Adrenal gland (tissue), 19 donors: ENCODE data around the gene EZH1. TPM values are rescaled to one million over a fixed set of nuclear protein-coding genes. Genes with fewer than 3 reads are reported as not detected.

Source experiments
- DNase-seq, 7 donors: peaks; one replicate each; pipeline ENCODE4 v3.0.0-alpha.2; 2019 to 2020
- H3K27ac ChIP-seq, 5 donors: fragments of 200-600 bp; sonication (generic) in 4 of 5; 1 replicate in 3 of 5; 2 replicates in 2 of 5; pipeline versions ENCODE4 v1.5.1 to v1.8.0; 2016 to 2020; ENCODE audit warnings: mild to moderate bottlenecking in 1 of 5
- H3K27me3 ChIP-seq: fragments of 200-600 bp; 2 replicates; pipeline ENCODE4 v1.8.0; 2021
- H3K36me3 ChIP-seq, 2 donors: fragments of 200-600 bp; replicated peaks in 1 of 2; 1 replicate in 1 of 2; 2 replicates in 1 of 2; pipeline versions ENCODE4 v1.5.1 to v1.8.0; 2018 to 2022
- H3K4me1 ChIP-seq, 2 donors: fragments of 200-600 bp; replicated peaks in 1 of 2; 1 replicate in 1 of 2; 2 replicates in 1 of 2; pipeline versions ENCODE4 v1.5.1 to v1.8.0; 2018 to 2021
- H3K4me3 ChIP-seq, 4 donors: fragments of 200-600 bp; sonication (generic) in 3 of 4; one replicate each; pipeline ENCODE4 v1.5.1; 2016 to 2018
- H3K9me3 ChIP-seq, 3 donors: fragments of 200-600 bp; sonication (generic) in 1 of 3; replicated peaks in 1 of 3; 1 replicate in 2 of 3; 2 replicates in 1 of 3; pipeline versions ENCODE4 v1.5.1 to v1.8.0; 2016 to 2021
- CTCF ChIP-seq, 6 experiments: fragments of 450-650 bp in 4 of 6; fragments of 200-600 bp in 2 of 6; sonication (generic) in 1 of 6; IDR thresholded peaks; 1 replicate in 5 of 6; 2 replicates in 1 of 6; pipeline versions ENCODE4 v1.5.1 to v1.8.0; 2016 to 2021; ENCODE audit warnings: antibody characterized with exemption in 6 of 6, mild to moderate bottlenecking in 2 of 6, moderate library complexity in 1 of 6
- POLR2A ChIP-seq, 2 donors: fragments of 450-650 bp; IDR thresholded peaks; one replicate each; pipeline ENCODE4 v1.6.1; 2017; ENCODE audit warnings: antibody characterized with exemption in 2 of 2, mild to moderate bottlenecking in 2 of 2, moderate library complexity in 1 of 2
- WGBS, 4 donors: extraction: QIAGEN DNeasy Blood & Tissue Kit in 2 of 4; methylation state at CpG; one replicate each; pipeline versions ENCODE4 v1.1.5 to v1.1.7; 2013 to 2017; 5-methylcytosine and 5-hydroxymethylcytosine counted together
- intact Hi-C, 2 donors: fragments of 100-400 bp; cut with DNase I; formaldehyde crosslinking; loops; one replicate each; pipeline versions ENCODE4 v1.14.1 to v1.15.0; 2022 to 2023
- long read RNA-seq, 10 donors: library from polyadenylated mRNA in 3 of 10; unstranded in 2 of 10; stranded (forward) in 1 of 10; transcript quantifications; one replicate each; pipeline ENCODE4 v2.0.0 and lab custom pipeline, GENCODE V29; 2021 to 2026
- polyA plus RNA-seq, 3 donors: library from polyadenylated mRNA; stranded (reverse); fragments of 200-250 nt in 2 of 3; fragments of 350-450 nt in 1 of 3; fragmentation: Illumina TruSeq in 1 of 3; extraction: RNeasy Lipid Tissue Mini Kit (QIAGEN cat#74804) in 1 of 3; gene quantifications; one replicate each; pipeline ENCODE4 v1.2.3, GENCODE V29; 2013 to 2014
- total RNA-seq, 9 donors: library from RNA; depleted of rRNA in 4 of 9; stranded (reverse); fragments of >200 nt in 4 of 9; fragments of 120-200 nt in 1 of 9; fragmentation: NEBNext Ultra II Directional in 1 of 9; extraction: Animal tissue kit (Norgen Biotek cat#: 25700) in 1 of 9; gene quantifications; one replicate each; pipeline versions ENCODE4 v1.1.0 to v1.2.4, GENCODE V29; 2013 to 2023
- donor health status: healthy with polysubstance abuse.
- donor health status: Bipolar disorder and iron deficiency.
- donor health status: DM: yes; HTN: yes; CAD: no.
- donor health status: DM: no; HTN: no; CAD: no.
- donor health status: DM: no; HTN: no; CAD: no.
- donor health status: DM: yes; HTN: yes; CAD: no.

Gene EZH1
- 10 to 100 TPM; 17.6 to 49.1 (median 35.3) TPM for total RNA-seq
- polyA plus RNA-seq = 10 to 100 TPM; 23.6 to 29.4 (median 23.8) TPM
- long read RNA-seq, donor 1, partial matches to known transcripts = 0 of 1 reads
- long read RNA-seq, donor 1, other reads (novel, unspliced or antisense) = 0 of 1 reads
- long read RNA-seq, donor 2, full-length matches to known transcripts = 2 of 2 reads
- long read RNA-seq, donor 2, partial matches to known transcripts = 0 of 2 reads
- long read RNA-seq, donor 2, other reads (novel, unspliced or antisense) = 0 of 2 reads
- long read RNA-seq, donor 3, full-length matches to known transcripts = 1 of 1 reads
- long read RNA-seq, donor 3, partial matches to known transcripts = 0 of 1 reads
- long read RNA-seq, donor 3, other reads (novel, unspliced or antisense) = 0 of 1 reads
- long read RNA-seq, donor 4, partial matches to known transcripts = 6 of 7 reads
- long read RNA-seq, donor 4, other reads (novel, unspliced or antisense) = 1 of 7 reads
- long read RNA-seq, donor 5, full-length matches to known transcripts = 5 of 18 reads
- long read RNA-seq, donor 5, partial matches to known transcripts = 10 of 18 reads
- long read RNA-seq, donor 5, other reads (novel, unspliced or antisense) = 3 of 18 reads
- long read RNA-seq, donor 6, partial matches to known transcripts = 4 of 8 reads
- long read RNA-seq, donor 6, other reads (novel, unspliced or antisense) = 4 of 8 reads
- long read RNA-seq, donor 7, partial matches to known transcripts = 8 of 20 reads
- long read RNA-seq, donor 7, other reads (novel, unspliced or antisense) = 12 of 20 reads
- long read RNA-seq, donor 8, full-length matches to known transcripts = 3 of 3 reads
- long read RNA-seq, donor 8, partial matches to known transcripts = 0 of 3 reads
- long read RNA-seq, donor 8, other reads (novel, unspliced or antisense) = 0 of 3 reads
- long read RNA-seq, donor 9, partial matches to known transcripts = 5 of 6 reads
- long read RNA-seq, donor 9, other reads (novel, unspliced or antisense) = 0 of 6 reads
- long read RNA-seq, donor 10, partial matches to known transcripts = 0 of 1 reads
- long read RNA-seq, donor 10, other reads (novel, unspliced or antisense) = 0 of 1 reads

- TF ChIP-seq POLR2A (IDR thresholded peaks at IDR 0.05) = peak in 1 of 2 donors; percentile 86
- peak in 3 of 6 experiments; percentile 16 to 36 (median 34) for TF ChIP-seq CTCF (IDR thresholded peaks at IDR 0.05)
- 5 to 33% (median 14%) methylated on average over 8 to 50 of the region's 50 CpGs for WGBS, 4 donors
- Histone ChIP-seq H3K27ac (peak within 1 kb of the TSS; percentile 78 to 92 (median 89)), H3K27me3 (no peaks in the 10 kb centered on the region), H3K4me1 (peaks cover 14 to 27% of the 10 kb centered on the region in 2 donors), H3K36me3 (no peaks in the 10 kb centered on the region), H3K9me3 (no peaks in the 10 kb centered on the region), H3K4me3 (peak within 1 kb of the TSS in 3 of 4 donors; percentile 46 to 92 (median 65))
- intact Hi-C loops = no loop called here
- peak; percentile 88 to 93 (median 91) for DNase-seq
Observed at GRCh38 chr17:42744806-42745617, at the start of gene EZH1. Gene EZH1, minus strand, starts transcription at chr17:42745040. Its CDS starts 16,099 bp downstream, at chr17:42728941.

- no peak for DNase-seq
- H3K4me3 ChIP-seq = no peak overlapping the region
- peaks cover under 1 to 8% of the 10 kb centered on the region in 2 donors for H3K4me1 ChIP-seq
- intact Hi-C loops = no loop called here
- 58 to 70% (median 63%) methylated on average over 5 of the region's 5 CpGs for WGBS, 4 donors
- H3K27me3 ChIP-seq = no peaks in the 10 kb centered on the region
- no peaks in the 10 kb centered on the region for H3K9me3 ChIP-seq
- no peak overlapping the region for H3K27ac ChIP-seq
- TF ChIP-seq POLR2A (IDR thresholded peaks at IDR 0.05) (no peak), CTCF (IDR thresholded peaks at IDR 0.05) (no peak)
- H3K36me3 ChIP-seq = no peaks in the 10 kb centered on the region
Observed at GRCh38 chr17:42792545-42792944, 47.7 kb upstream of the EZH1 start.

GRCh38 chr17:42791948-42792347 is 47.1 kb upstream of the EZH1 start:
- no peaks in the 10 kb centered on the region for H3K36me3 ChIP-seq
- intact Hi-C loops = no loop called here
- no peaks in the 10 kb centered on the region for H3K9me3 ChIP-seq
- H3K4me3 ChIP-seq = no peak overlapping the region
- peaks cover 2% of the 10 kb centered on the region for H3K27me3 ChIP-seq
- no peak for DNase-seq
- H3K27ac ChIP-seq = no peak overlapping the region
- peaks cover 0 to 2% of the 10 kb centered on the region in 2 donors for H3K4me1 ChIP-seq
- TF ChIP-seq CTCF (IDR thresholded peaks at IDR 0.05) (no peak), POLR2A (IDR thresholded peaks at IDR 0.05) (no peak)
- WGBS, 4 donors = 72 to 77% (median 74%) methylated on average over 2 of the region's 2 CpGs
